ENCODE data around the gene LSG1.

DNA sequence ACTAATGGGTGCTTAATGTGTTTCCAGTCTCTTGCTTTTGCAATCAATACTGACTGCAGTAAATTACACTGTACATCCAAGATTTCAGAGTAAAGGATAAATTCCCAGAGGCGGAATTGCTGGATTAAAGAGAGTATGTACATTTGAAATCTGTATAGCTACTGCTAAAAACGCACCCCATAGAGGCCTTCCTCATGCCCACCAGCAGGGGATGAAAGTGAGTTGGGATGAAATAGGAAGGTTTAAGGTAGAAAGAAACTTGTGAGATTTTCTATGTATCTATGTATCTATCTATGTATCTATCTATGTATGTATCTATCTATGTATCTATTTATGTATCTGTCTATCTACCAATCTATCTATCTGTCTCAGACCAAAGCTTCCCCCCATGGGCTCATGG, 67.2 kb downstream of the LSG1 start:
- peak; percentile 27 for TF ChIP-seq CTCF (IDR thresholded peaks at IDR 0.05)
- no peak for TF ChIP-seq EZH2phosphoT487 (IDR thresholded peaks at IDR 0.05)

Measured in neural progenitor cell (in vitro differentiated cells).